Measurements from ENCODE around the gene PLEKHH1.

DNA sequence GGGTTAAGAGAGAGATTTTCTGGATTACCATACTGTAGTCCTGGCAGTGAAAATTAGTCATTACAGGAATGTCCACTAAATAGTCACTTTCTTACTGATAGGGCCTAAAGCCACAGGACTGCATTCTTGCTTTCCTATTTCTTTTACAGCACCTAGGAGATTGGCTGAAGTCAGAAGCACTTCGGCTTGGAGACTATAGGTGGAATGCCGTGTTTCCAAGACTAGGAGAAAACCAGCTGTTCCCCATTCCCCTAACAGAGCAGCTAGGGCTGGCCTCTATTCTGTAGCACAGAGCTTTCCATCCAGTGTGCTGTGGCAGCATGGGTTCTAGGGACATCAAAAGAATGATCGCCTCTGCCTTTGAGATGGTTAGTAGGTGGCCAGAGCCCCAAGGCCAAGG lies 51.9 kb downstream of the PLEKHH1 start:
- TF ChIP-seq POLR2A (IDR thresholded peaks at IDR 0.05), result no peak
- TF ChIP-seq, protein P1, sequence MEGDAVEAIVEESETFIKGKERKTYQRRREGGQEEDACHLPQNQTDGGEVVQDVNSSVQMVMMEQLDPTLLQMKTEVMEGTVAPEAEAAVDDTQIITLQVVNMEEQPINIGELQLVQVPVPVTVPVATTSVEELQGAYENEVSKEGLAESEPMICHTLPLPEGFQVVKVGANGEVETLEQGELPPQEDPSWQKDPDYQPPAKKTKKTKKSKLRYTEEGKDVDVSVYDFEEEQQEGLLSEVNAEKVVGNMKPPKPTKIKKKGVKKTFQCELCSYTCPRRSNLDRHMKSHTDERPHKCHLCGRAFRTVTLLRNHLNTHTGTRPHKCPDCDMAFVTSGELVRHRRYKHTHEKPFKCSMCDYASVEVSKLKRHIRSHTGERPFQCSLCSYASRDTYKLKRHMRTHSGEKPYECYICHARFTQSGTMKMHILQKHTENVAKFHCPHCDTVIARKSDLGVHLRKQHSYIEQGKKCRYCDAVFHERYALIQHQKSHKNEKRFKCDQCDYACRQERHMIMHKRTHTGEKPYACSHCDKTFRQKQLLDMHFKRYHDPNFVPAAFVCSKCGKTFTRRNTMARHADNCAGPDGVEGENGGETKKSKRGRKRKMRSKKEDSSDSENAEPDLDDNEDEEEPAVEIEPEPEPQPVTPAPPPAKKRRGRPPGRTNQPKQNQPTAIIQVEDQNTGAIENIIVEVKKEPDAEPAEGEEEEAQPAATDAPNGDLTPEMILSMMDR (IDR thresholded peaks at IDR 0.05), result no peak
